Measurements from ENCODE around the gene MPZL1.

DNA sequence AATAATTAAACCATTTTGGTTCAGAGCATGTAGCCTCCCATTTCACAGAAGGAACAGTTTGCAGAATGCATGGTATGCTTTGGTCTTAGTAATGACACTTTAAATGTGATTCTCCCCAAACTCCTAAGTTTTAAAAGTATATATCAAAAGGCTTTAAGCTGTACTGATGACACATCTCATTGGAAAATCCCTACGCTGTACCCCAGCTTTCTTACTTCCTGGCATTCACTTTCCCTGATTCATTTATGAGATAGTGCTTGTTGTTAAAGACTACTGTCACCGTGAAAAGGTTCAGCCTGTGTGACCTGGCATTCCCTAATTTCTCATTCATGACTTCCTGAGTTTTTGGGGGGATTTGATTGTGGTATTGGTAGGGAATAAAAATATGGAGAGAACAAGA is 53.4 kb downstream of the MPZL1 start:
- TF ChIP-seq CTCF (conservative IDR thresholded peaks at IDR 0.05; ENCODE audit: low read length), result no peak
- no peak for TF ChIP-seq EZH2phosphoT487 (IDR thresholded peaks at IDR 0.05; ENCODE audit: borderline replicate concordance, low read depth, low read length)
